Measurements from ENCODE around the gene SLC6A2. TPM values are rescaled to one million over a fixed set of nuclear protein-coding genes. Genes with fewer than 3 reads are reported as not detected.

SLC6A2 gene
- total RNA-seq, 1 donor from 2014 or later, result not detected

- Mint-ChIP-seq H3K4me1 (ENCODE audit: low read depth) (no peaks in the 10 kb centered on the region), H3K9me3 (ENCODE audit: low read depth) (no peaks in the 10 kb centered on the region), H3K27me3 (ENCODE audit: low read depth) (peaks cover 35% of the 10 kb centered on the region), H3K27ac (ENCODE audit: unreplicated experiment) (no peak overlapping the region), H3K36me3 (ENCODE audit: low read depth) (no peaks in the 10 kb centered on the region), H3K4me3 (ENCODE audit: unreplicated experiment) (no peak overlapping the region)
- no peak for DNase-seq (ENCODE audit: low spot score)
- TF ChIP-seq, protein P1, sequence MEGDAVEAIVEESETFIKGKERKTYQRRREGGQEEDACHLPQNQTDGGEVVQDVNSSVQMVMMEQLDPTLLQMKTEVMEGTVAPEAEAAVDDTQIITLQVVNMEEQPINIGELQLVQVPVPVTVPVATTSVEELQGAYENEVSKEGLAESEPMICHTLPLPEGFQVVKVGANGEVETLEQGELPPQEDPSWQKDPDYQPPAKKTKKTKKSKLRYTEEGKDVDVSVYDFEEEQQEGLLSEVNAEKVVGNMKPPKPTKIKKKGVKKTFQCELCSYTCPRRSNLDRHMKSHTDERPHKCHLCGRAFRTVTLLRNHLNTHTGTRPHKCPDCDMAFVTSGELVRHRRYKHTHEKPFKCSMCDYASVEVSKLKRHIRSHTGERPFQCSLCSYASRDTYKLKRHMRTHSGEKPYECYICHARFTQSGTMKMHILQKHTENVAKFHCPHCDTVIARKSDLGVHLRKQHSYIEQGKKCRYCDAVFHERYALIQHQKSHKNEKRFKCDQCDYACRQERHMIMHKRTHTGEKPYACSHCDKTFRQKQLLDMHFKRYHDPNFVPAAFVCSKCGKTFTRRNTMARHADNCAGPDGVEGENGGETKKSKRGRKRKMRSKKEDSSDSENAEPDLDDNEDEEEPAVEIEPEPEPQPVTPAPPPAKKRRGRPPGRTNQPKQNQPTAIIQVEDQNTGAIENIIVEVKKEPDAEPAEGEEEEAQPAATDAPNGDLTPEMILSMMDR (IDR thresholded peaks at IDR 0.05), result no peak
Observed at GRCh38 chr16:55647343-55647742, 8.4 kb upstream of the SLC6A2 start.

DNA sequence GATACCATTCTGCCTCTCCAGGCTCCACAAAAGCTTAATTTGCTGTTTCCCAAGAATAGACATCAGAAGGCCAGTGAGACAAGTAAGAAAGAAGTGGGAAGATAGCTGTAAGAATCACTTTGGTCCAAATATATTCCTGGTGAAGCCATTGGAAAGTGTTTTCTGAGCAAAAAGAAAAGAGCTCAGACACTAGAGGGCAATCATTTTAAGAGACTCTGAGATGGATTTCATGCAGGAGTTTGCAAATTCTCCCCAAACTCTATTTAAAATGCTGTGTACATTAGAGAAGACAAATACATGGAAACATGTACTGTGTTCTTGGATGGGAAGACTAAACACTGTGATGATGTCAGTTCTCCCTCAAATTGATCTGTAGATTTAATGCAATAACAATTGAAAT lies 8.0 kb upstream of the SLC6A2 start:
- Mint-ChIP-seq H3K4me1 (ENCODE audit: low read depth) (no peaks in the 10 kb centered on the region), H3K9me3 (ENCODE audit: low read depth) (no peaks in the 10 kb centered on the region), H3K27me3 (ENCODE audit: low read depth) (peaks cover 35% of the 10 kb centered on the region), H3K27ac (ENCODE audit: unreplicated experiment) (no peak overlapping the region), H3K36me3 (ENCODE audit: low read depth) (no peaks in the 10 kb centered on the region), H3K4me3 (ENCODE audit: unreplicated experiment) (no peak overlapping the region)
- TF ChIP-seq, protein P1 (IDR thresholded peaks at IDR 0.05), result peak; percentile 39
- DNase-seq (ENCODE audit: low spot score), result no peak

DNA sequence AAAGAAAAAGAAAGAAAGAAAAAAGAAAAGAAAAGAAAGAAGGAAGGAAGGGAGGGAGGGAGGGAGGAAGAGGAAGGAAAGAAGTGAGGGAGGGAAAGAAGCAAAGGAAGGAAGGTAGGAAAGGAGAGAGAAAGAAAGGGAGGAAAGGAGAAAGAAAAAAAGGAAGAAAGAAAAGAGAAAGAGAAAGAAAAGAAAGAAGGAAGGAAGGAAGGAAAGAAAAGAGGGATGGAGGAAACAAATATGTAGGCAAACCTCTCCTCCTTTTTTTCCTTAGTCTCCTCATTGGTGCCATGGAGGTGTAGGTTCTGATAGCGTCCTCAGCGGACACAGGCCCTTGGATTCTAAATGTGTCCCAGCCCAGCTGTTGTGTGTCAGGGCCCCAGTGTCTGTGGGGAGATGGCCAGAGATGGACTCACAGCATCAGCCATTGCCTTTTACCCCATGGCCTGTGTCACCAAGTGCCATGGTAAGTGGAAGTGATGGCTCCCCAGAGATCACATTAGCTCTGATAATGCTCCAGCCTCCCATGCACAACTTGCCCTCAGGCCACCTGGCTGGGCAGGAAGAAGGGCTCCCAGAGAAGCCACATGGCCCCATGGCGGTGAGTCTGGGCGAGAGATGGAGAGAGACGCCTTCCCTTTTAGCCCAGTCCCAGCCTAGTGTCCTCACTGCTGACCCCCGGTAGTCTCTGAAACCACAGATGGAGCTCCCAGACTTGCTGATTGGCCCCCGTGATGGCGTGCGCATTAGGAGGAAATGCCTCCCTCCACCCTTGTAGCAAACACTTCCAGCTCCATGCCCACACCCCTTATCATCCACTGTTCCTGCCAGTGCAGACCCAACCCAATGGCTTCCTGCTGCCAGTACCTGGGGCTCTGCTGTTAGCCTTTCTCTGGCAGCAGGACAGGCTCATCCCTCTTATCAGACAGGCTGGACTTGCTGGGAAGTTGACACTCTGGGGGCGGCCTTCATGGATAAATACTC lies 3.7 kb upstream of the SLC6A2 start:
- H3K36me3 Mint-ChIP-seq (ENCODE audit: low read depth), result peaks cover 3% of the 10 kb centered on the region
- TF ChIP-seq, protein P1 (IDR thresholded peaks at IDR 0.05), result no peak
- no peak for DNase-seq (ENCODE audit: low spot score)
- H3K4me1 Mint-ChIP-seq (ENCODE audit: low read depth), result peaks cover 4% of the 10 kb centered on the region
- no peak overlapping the region for H3K27ac Mint-ChIP-seq (ENCODE audit: unreplicated experiment)
- H3K27me3 Mint-ChIP-seq (ENCODE audit: low read depth), result peaks cover 29% of the 10 kb centered on the region
- H3K9me3 Mint-ChIP-seq (ENCODE audit: low read depth), result no peaks in the 10 kb centered on the region
- H3K4me3 Mint-ChIP-seq (ENCODE audit: unreplicated experiment), result no peak overlapping the region

- H3K36me3 Mint-ChIP-seq (ENCODE audit: low read depth), result peaks cover 3% of the 10 kb centered on the region
- DNase-seq (ENCODE audit: low spot score), result no peak
- no peaks in the 10 kb centered on the region for H3K9me3 Mint-ChIP-seq (ENCODE audit: low read depth)
- no peak overlapping the region for H3K27ac Mint-ChIP-seq (ENCODE audit: unreplicated experiment)
- no peak overlapping the region for H3K4me3 Mint-ChIP-seq (ENCODE audit: unreplicated experiment)
- TF ChIP-seq, protein P1 (IDR thresholded peaks at IDR 0.05), result no peak
- peaks cover 36% of the 10 kb centered on the region for H3K27me3 Mint-ChIP-seq (ENCODE audit: low read depth)
- peaks cover 4% of the 10 kb centered on the region for H3K4me1 Mint-ChIP-seq (ENCODE audit: low read depth)
Observed at GRCh38 chr16:55653106-55653505, 2.7 kb upstream of the SLC6A2 start.

- TF ChIP-seq, protein P1 (IDR thresholded peaks at IDR 0.05), result no peak
- Mint-ChIP-seq H3K27me3 (ENCODE audit: low read depth) (peaks cover 41% of the 10 kb centered on the region), H3K4me3 (ENCODE audit: unreplicated experiment) (no peak overlapping the region), H3K36me3 (ENCODE audit: low read depth) (peaks cover 3% of the 10 kb centered on the region), H3K9me3 (ENCODE audit: low read depth) (no peaks in the 10 kb centered on the region), H3K27ac (ENCODE audit: unreplicated experiment) (no peak overlapping the region), H3K4me1 (ENCODE audit: low read depth) (peaks cover 4% of the 10 kb centered on the region)
- DNase-seq (ENCODE audit: low spot score), result no peak
Observed at GRCh38 chr16:55655381-55655896, 349 bp upstream of the SLC6A2 start.
